GM06990 (cell line): ENCODE data around the gene AGTRAP.

Experiments
- DNase-seq: peaks from one replicate; pipeline ENCODE4 v3.0.0-alpha.2; 2011; ENCODE audit not compliant: insufficient read length; ENCODE audit errors: extremely low read depth
- H3K27me3 ChIP-seq: replicated peaks from 2 replicates; pipeline ENCODE4 v1.6.0; 2011; ENCODE audit warnings: low read length; ENCODE audit not compliant: control insufficient read depth, insufficient read depth
- H3K36me3 ChIP-seq: 2 replicates; pipeline ENCODE4 v1.5.1; 2011; ENCODE audit warnings: low read length; ENCODE audit not compliant: control insufficient read depth, insufficient read depth
- H3K4me3 ChIP-seq: replicated peaks from 2 replicates; pipeline ENCODE4 v1.5.1; 2011; ENCODE audit warnings: low read depth, mild to moderate bottlenecking, control low read depth, low read length
- TF ChIP-seq, protein P1 (sequence below): IDR thresholded peaks from 2 replicates; pipeline ENCODE4 v1.5.1; 2011; ENCODE audit warnings: low read length, control low read depth, mild to moderate bottlenecking, inconsistent platforms; ENCODE audit not compliant: insufficient read depth, poor library complexity, severe bottlenecking

Gene AGTRAP

DNA sequence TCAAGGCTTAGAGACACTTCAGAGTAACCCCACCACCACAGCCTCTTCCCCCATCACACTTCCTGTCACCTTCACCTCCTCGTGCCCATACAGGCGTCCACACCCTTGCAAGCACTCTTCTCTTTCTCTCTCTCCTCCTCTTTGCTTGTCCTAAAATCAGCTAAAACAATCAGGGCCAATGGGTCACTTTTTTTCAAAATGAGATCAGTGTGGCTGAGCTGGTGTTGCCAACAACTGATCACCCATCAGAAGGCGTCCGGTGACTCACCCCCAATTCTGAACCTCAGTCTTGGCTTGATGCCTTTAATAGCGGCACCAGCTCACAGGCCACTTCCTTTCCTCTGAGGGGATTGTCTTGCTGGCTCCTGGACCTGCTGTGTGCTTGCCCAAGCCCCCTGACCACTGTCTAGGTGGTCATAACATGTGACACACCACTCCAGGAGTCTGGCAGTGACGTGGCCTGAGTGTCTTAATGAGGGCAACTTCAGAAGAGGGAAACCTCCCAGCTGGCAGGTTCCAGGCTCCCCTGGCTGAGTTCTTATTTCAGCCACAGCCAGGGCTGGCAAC is 42.8 kb upstream of the AGTRAP start:
- Histone ChIP-seq H3K27me3 (peaks cover 4% of the 10 kb centered on the region), H3K36me3 (no peaks in the 10 kb centered on the region), H3K4me3 (no peak overlapping the region)
- TF ChIP-seq, protein P1, sequence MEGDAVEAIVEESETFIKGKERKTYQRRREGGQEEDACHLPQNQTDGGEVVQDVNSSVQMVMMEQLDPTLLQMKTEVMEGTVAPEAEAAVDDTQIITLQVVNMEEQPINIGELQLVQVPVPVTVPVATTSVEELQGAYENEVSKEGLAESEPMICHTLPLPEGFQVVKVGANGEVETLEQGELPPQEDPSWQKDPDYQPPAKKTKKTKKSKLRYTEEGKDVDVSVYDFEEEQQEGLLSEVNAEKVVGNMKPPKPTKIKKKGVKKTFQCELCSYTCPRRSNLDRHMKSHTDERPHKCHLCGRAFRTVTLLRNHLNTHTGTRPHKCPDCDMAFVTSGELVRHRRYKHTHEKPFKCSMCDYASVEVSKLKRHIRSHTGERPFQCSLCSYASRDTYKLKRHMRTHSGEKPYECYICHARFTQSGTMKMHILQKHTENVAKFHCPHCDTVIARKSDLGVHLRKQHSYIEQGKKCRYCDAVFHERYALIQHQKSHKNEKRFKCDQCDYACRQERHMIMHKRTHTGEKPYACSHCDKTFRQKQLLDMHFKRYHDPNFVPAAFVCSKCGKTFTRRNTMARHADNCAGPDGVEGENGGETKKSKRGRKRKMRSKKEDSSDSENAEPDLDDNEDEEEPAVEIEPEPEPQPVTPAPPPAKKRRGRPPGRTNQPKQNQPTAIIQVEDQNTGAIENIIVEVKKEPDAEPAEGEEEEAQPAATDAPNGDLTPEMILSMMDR: no peak
- DNase-seq: no peak

DNA sequence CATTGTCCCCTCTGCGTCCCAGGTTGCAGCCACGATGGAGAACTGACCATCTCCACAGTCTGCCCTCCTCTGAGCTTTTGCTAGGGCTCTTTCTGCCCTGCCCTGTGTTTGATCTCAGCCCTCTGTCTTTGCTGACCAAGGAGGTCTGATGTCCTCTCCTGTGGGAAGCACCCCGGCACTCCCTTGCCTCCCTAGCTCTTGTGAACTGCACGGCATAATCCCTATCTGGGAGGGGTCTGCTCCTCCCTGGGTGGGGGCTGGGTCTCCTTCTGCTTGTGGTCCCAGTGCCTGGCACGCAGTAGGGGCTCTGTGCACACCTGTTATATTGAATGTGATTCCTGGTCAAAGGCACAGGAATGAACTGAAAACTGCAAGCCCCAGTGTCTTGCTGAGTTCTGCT is 42.0 kb upstream of the AGTRAP start:
- peaks cover 4% of the 10 kb centered on the region for H3K27me3 ChIP-seq
- H3K4me3 ChIP-seq: no peak overlapping the region
- TF ChIP-seq, protein P1: no peak
- DNase-seq: no peak
- H3K36me3 ChIP-seq: no peaks in the 10 kb centered on the region

DNA sequence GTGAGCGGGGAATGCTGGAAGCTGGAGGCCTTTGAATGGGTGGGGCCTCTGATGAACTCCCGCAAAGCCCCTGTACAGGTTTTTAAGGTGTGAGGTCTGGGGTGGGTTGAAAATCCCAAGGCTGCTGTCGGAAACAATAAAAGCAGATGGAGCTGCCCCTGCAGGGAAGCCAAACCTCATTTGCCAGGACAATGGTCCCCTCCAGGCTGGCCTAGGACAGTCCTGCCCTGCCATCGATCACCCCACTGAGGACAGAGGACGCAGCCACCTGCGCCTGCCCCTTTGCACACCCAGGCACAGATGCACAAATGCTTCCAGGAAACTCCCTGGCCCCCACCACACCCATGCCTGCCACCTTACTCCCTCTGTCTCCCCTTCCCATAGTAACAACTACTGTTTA is 40.1 kb upstream of the AGTRAP start:
- Histone ChIP-seq H3K36me3 (no peaks in the 10 kb centered on the region), H3K4me3 (no peak overlapping the region), H3K27me3 (peaks cover 4% of the 10 kb centered on the region)
- DNase-seq: no peak
- TF ChIP-seq, protein P1: no peak

DNA sequence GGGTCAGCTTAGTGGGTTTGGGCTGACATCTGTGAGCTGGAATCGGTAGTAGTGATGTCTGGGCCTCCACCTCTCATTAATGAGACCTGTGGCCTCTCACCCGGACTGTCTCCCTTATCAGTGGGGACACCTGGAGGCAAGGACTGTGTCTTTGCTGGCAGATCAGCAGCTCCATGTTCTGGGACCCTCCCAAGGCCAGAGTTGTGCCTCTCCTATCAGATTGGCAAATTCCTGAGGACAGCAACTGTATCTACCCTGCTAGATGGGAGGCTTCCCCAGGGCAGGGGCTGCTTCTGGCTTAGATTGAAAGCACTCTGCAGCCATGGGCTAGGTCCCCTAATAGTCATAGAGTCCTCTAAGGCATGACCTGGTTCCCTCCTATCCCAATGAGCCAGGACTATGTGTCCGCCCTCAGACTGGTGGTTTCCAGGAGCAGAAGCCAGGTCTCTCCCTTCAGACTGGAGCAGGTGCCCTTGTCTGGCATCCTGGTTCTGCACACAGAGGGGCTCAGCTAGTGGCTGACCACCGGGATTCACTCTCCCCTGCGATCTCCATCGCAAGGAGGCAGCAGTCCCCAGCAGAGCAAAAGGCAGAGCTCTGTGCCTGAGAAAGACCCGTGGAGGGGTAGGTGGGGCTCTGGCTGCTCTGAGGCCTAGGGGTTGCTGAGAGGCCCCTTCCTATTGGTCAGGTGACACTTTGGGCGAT is 38.6 kb upstream of the AGTRAP start:
- no peak for DNase-seq
- H3K4me3 ChIP-seq: no peak overlapping the region
- TF ChIP-seq, protein P1: no peak
- H3K36me3 ChIP-seq: no peaks in the 10 kb centered on the region
- peaks cover 4% of the 10 kb centered on the region for H3K27me3 ChIP-seq

DNA sequence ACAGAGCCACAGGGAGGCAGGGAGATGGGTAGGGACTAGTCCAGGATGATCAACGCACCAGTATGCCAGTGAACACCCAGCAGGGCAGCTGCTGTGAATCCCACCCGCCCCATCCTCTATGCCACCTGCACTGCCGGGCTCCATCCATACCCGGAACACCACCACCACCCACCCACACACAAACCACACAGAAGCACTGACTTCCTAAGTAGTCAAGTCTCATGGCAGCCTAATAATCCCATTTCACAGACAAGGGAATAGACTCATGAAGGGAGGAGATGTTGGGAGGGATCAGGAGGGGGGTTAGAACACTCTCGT is 38.1 kb upstream of the AGTRAP start:
- no peak for DNase-seq
- Histone ChIP-seq H3K4me3 (no peak overlapping the region), H3K27me3 (peaks cover 4% of the 10 kb centered on the region), H3K36me3 (no peaks in the 10 kb centered on the region)
- TF ChIP-seq, protein P1: no peak
